Mesenteric fat pad (tissue), 1 donor: ENCODE results near the gene FKBP3. TPM values are rescaled to one million over a fixed set of nuclear protein-coding genes. Genes with fewer than 3 reads are reported as not detected.
"Not testable (repeated sequence)": the region's sequence is repeated elsewhere in the genome, so short reads cannot be mapped to it uniquely, and the experiment has no call there.

Experiments
- DNase-seq: peaks from one replicate; pipeline ENCODE4 v3.0.0-alpha.2; 2020; ENCODE audit warnings: low spot score
- total RNA-seq: library from RNA; stranded (reverse); fragmentation: NEBNext Ultra II Directional; extraction: Animal tissue kit (Norgen Biotek cat#: 25700); gene quantifications from one replicate; pipeline ENCODE4 v1.2.1, GENCODE V29; 2021
- donor health status: DM: yes; HTN: yes; CAD: no.

Gene FKBP3
- total RNA-seq, 1 donor from 2014 or later: 36.6 TPM

DNA sequence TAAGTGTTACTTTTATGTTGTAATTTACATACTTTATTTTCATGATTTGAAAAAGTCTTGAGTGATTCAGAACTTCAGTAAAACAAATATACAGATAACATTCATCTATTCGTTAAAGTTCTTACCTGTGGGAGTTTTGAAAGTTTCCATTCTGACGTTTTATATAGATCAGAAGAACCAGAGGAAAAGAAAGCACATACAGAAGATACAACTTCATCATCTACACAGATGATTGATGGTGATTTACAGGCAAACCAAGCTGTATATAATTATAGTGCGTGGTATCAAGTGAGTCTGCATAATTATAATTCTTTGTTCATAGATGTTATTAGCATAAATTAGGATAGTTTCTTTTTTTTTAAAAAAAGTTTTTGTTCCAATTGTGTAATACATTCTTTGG lies 20.0 kb downstream of the FKBP3 start:
- no peak for DNase-seq

DNA sequence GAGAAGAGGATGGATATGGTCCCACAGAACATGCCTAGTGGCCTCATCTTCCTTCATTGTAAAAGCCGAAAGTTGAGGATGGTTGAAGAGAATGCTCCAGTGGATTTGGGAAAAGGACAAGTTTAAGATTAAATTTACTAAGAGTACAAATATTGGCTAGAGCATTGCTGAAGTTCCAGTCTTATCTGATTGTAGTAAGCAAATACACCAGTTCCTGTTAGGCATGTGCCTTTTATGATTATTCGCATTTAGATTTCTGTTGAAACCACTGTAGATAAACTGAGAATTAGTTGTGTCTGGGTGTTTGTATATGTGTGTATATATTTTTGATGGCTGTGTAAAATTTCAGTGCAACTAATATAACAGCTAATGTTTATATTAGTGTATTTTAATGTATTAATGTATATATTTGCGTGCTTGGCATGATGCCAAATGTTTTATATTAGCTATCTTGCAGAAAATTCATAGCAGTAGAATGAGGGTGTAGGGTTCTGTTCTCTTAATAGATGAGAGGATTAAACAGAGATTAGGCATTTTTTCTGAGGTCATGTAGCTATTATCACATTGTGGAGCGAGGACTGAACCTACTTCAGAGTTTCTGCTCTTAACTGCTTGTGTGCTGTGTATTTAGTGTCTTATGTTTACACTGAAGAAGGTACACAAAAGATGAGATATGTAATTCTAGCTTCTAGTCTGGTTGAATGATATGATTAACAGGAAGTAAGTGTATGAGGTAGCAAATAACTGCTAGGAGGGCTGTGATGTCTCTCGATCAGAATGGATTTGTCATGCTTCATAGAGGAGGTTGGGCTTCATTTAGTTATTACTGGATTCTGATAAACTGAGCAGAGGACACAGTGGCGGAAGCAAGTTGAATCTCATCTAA lies 21.1 kb downstream of the FKBP3 start:
- no peak for DNase-seq

DNA sequence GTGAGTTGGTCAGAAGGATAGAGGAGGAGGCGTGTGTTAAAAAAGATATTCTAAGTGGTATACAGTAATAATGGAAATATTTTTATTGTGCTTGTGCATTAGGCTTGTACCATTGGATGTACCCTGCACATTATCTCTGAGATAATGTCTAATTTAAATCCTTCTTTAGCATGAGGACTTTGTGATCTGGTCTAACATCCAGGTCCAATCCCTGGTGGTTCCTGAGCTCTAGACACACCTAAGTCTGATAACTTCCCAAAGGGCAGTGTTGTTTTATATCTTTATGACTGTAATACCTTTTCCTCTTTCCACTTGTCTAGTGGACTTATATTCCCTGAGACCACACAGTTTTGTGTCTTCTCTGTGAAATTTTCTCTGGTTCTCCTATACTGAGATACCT lies 29.7 kb downstream of the FKBP3 start:
- no peak for DNase-seq

DNA sequence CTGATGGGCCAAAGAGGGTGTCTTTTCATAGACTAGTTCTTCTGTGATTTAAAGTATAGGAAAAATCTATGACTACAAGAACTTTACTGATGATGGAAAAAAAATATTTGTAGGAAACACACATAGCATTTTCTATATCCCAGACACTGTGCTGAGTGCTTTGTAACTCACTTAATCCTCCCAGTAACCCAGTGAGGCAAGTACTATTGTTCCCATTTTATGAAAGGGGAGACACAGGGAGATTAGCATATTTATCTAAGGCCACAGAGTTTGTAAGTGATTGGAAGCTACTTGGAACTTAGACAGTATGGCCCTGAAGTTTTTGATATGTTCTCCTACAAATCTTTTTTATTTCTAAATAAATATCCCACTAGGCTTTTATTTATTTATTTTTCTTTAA lies 30.5 kb downstream of the FKBP3 start:
- DNase-seq: no peak

DNA sequence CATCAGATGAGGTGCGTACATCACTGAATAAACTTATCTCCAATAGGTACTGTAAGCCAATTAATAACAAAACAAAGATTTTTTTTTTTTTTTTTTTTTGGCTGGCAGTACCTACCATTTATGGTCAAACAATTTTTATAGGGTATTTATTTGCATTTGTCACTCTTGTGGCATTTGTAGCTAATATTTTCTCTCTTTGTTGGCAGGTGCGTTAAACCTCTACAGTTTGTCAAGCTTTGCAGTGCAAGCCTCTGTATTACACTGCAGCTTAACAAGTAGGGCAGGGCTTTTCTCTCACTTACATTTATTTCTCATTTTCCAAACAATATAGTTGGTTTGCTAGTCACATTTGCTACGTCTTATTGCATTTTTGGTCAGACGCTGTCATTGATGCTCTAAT lies 38.1 kb downstream of the FKBP3 start:
- no peak for DNase-seq

DNA sequence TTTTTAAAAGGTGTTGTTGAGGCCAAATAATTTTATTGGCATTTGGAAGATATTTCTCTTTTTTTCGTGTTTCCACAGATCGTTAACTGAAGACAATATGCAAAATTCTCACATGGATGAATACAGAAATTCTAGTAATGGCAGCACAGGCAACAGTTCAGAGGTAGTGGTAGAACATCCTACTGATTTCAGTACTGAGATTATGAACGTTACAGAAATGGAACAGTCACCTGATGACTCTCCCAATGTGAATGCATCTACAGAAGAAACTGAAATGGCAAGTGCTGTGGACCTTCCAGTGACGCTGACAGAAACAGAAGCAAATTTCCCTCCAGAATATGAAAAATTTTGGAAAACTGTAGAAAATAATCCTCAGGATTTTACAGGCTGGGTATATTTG lies 39.1 kb downstream of the FKBP3 start:
- DNase-seq: no peak

DNA sequence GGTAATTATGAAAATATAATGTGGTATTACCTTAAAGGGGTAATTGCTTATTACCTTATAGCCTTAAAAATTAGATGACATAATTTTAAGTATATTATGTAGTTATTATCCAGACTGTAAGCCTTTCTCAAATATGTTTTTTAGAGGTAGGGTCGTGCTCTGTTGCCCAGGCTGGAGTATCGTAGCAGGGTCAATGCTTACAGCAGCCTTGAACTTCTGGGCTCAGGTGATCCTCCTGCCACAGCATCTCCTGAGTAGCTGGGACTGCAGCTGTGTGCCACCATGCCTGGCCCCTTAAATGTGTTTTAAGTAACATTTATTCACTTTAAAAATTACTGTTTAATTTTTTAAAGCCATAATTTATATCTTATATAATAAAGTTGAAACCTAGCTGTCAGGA lies 40.0 kb downstream of the FKBP3 start:
- no peak for DNase-seq

DNA sequence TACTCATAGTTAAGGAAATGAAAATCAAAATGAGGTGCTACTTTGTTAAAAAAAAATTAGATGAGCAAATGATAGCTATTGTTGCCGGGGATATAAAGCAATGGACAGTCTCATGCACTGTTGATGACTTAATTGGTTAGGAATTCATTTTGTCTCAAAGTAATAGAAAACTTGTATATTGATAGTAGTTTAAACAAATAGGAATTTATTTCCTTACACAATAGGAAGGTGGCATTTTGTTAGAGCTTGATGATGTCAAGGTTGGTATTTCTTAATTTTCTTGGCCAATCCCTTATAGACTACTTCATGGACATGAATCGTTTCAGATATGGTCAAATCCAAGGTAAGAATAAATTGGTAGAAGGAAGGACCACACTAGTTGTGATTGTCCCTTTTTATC lies 42.6 kb downstream of the FKBP3 start:
- no peak for DNase-seq

DNA sequence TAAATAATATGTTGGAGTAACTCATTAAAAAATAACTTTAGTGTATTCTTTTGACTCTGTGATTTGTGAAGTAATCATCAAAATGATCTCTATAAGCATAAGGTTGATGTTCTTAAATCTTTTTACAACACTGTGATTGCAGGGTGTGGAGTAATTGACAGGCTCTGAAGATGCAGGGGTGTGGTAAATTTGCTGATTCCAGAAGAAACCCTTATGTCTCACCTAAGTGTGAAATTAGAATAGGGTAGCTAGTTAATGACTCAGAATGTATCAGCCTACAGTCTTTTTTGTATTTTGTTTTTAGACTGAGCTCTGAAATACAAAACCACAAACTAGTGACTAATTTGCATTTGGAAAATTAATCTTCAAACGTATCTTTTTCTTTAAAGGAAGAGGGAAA lies 44.5 kb downstream of the FKBP3 start:
- no peak for DNase-seq

DNA sequence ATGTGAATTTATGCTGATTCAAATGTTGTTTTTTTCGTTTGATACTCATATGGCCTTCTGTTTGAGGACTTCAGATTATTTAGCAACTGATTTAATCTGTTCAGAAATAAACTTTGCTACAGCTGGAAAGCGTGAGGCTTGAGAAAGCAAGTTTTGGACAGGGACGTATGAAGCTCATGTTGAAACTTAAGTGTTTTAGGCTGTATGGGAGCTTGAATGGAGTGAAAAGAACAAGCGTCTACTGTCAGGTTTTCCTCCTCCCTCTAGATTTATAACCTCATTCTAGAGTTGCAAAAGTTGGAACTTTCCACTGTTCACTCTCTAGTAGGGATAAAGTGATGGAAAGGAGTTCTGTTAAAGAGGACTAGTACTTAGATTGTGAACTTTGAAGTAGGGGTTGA lies 49.3 kb downstream of the FKBP3 start:
- no peak for DNase-seq

DNA sequence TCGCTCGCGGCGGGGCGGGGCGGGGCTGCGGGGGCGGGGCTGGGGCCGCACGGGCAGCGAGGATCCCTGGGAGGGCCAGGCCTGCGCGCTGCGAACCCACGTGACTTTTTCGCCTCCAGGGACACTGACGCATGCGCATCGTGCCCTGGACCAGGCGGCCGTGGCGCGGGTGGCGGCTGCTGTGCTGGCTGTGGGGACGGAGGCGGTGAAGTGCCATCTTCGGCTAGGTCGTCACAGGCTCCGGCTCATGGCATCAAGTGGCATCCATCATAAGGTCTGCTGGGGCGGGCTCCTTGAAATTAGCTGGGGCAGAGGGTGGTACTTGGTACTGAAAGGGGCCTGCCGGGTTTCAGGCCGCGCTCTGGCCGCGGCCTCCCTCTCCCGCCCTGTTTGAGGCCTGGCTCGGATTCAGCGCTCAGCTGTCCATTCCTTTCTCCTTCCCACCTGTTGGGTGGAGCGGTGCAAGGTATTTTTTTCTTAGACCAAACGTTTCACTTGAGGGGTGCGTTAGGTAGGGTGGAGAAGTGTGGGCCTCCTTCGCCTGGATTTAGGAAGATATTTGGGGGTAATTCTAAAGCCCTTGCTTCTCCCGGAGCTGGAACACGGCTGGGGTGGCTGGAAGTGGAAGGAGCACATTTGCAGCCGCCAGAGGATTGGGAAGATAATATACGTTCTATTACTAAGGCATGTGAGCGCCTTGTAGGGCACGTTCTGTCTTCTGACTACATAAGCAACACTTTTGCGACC lies 50.1 kb downstream of the FKBP3 start, which contains the start of gene PRPF39:
Gene PRPF39 (plus strand): TSS at position 141 of the 747 bp plus-strand sequence. CDS start 11,124 bp downstream, outside the sequence.
- peak; percentile 99 for DNase-seq

DNA sequence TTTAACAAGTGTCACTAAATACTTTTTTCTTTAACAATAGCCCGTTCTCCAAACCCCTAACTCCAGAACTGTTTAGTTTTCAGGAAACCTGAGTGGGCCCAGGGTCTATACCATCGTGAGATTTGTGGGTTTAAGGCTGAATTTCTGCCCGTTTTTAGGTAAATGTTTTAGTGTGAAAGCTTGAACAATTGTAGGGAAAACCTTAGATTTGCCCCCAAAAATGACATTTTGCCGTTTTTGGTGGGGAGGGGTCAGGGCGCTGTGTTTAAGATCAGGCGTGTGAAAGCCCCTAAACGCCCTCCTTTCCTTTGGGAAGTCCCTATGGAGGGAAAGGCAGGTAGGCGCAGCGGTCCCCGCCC lies 50.7 kb downstream of the FKBP3 start:
- DNase-seq: no peak

DNA sequence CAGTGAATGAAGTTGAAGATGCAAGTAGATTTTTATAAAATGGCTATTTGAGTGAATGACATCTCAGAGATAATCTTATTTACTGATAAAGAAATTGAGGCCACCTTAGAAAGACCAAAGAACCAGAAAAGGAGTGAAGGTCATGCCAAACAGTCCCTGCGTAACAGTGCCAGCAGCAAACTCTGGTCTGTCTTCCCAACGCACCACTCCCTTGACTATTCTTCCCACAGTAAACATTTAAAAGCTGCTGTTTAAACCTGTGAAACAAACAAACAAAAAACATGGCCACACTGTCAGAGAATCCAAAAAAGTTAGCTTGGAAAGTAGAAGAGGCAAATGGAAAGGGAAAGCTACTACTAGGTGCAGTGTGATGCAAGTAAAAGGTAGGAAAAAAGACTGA lies 51.9 kb downstream of the FKBP3 start:
- DNase-seq: no peak

DNA sequence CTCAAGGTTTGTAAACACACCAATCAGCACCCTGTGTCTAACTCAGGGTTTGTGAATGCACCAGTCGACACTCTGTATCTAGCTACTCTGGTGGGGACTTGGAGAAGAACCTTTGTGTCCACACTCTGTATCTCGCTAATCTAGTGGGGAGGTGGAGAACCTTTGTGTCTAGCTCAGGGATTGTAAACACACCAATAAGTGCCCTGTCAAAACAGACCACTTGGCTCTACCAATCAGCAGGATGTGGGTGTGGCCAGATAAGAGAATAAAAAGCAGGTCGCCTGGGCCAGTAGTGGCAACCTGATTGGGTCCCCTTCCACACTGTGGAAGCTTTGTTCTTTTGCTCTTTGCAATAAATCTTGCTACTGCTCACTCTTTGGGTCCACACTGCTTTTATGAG lies 53.2 kb downstream of the FKBP3 start:
- DNase-seq: not testable (repeated sequence)

DNA sequence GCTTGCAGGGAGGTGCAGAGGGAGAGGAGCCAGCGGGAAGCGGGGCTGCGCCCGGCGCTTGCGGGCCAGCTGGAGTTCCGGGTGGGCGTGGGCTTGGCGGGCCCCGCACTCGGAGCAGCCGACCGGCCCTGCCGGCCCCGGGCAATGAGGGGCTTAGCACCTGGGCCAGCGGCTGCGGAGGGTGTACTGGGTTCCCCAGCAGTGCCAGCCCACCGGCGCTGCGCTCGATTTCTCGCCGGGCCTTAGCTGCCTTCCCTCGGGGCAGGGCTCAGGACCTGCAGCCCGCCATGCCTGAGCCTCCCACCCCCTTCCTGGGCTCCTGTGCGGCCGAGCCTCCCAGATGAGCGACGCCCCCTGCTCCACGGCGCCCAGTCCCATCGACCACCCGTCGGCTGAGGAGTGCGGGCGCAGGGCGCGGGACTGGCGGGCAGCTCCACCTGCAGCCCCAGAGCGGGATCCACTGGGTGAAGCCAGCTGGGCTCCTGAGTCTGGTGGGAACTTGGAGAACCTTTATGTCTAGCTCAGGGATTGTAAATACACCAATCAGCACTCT lies 53.8 kb downstream of the FKBP3 start:
- not testable (repeated sequence) for DNase-seq

DNA sequence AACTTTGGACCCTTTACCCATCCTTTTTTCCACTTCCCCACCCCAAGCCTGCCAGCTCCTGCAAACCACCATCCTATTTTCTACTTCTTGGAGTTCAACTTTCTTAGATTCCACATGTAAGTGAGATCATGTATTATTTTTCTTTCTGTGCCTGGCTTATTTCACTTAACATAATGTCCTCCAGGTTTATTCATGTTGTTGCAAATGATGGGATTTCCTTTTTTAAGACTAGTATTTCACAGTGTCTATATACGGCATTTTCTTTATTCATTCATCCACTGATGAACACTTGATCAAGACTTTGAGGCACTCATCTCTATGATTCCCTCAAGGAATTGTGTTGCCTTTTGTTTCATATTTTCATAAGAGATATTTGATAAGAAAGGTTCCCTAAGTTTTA lies 56.0 kb downstream of the FKBP3 start:
- no peak for DNase-seq

DNA sequence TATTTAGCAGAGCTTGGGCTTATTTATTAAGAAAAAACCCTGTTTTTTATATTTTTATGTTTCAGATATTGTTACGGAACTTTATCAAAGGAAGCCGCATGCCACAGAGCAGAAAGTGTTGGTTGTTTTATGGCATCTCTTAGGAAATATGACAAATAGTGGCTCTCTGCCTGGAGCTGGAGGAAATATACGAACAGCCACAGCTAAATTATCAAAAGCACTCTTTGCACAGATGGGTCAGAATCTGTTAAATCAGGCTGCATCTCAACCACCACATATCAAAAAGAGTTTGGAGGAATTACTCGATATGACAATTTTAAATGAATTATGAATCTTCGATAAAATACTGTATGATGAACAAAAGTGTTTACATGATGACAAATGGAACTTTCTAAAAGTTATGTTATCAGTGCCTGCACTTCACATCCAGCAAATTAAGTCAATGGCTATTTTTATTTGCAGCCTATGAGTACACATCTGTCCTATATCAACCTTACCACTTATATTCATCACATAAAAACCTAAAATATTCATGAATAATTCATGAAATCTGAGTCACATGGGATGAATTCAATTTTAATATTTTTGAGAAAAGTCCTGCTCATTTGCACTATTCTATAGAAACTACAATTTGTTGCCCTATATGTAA lies 60.9 kb downstream of the FKBP3 start:
- no peak for DNase-seq

DNA sequence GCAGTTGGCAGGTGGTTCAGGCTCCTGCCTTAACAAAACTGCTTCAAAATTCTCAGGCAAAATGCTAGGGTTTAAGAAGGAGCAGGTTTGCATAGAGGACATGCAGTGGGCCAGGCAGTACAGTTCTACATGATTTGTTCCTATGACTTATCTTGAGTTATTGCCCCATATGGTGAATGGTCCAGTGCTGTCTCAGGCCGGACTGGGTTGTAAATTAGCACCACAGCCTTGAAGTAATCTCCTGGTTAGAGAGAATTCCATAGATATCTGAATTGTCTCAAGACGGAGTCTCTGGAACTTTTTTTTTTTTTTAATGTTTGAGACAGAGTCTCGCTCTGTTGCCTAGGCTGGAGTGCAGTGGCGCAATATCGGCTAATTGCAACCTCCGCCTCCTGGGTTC lies 62.2 kb downstream of the FKBP3 start:
- DNase-seq: no peak

DNA sequence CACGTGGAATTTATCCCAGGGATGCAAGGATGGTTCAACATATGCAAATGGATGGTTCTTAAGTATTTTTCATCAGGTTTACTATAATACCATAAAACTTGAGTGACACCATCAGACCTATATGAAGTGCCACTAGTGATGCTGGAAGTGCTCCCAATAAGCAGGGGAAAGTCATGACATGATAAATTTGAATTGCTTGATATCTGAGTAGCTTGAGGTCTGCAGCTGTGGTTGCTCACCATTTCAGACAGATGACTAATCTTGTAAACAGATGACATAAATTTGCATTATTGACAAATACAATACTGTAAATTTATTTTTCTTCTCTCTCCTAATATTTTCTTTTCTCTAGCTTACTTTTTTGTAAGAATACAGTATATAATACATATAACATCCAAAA lies 64.1 kb downstream of the FKBP3 start:
- no peak for DNase-seq

DNA sequence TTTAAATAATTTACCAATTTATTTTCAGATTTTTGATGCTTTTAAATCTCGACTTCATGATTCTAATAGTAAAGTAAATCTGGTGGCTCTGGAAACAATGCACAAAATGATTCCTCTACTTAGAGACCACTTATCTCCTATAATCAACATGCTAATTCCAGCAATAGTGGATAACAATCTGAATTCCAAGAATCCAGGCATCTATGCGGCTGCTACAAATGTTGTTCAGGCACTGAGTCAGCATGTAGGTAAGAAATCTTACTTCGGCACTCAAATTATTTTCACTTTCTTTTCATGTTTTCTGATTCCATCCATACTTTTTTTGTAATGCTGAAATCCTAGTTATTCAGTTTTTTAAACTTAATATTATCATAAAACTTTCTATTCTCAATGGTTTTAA lies 65.9 kb downstream of the FKBP3 start:
- no peak for DNase-seq

DNA sequence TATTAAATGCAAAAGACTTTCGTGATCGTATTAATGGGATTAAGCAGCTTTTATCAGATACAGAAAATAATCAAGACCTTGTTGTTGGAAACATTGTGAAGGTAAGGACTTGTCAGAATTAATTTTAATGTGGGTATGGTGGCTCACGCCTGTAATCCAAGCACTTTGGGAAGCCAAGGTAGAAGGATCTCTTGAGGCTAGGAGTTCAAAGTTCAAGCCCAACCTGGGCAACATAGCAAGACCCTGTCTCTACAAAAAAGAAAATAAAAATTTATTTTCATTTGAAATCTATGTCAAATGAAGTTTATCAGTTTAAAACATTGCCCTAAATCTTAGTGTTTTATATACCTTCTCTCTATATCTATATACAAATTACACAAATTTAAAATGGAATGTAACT lies 67.6 kb downstream of the FKBP3 start:
- DNase-seq: no peak

DNA sequence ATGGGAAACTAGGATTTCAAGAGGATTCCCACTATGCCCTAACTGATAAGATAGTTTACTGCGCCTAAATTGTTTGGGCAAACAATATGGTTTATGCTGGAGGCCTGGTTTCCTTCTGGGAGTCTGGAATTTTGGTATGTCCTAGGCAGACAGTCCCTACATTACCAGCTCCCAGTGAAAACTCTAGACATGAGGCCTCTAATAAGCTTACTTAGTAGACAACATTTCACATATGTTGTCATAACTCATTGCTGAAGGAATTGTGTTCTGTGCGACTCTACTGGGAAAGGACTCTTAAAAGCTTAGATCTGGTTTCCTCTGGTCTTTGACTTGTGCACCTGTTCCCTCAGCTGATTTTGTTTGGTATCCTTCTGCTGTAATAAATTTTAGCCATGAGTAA lies 68.3 kb downstream of the FKBP3 start:
- no peak for DNase-seq
